ENCODE measurements around the gene GPR32.
"Not testable (repeated sequence)": the region's sequence is repeated elsewhere in the genome, so short reads cannot be mapped to it uniquely, and the experiment has no call there.

Gene GPR32

DNA sequence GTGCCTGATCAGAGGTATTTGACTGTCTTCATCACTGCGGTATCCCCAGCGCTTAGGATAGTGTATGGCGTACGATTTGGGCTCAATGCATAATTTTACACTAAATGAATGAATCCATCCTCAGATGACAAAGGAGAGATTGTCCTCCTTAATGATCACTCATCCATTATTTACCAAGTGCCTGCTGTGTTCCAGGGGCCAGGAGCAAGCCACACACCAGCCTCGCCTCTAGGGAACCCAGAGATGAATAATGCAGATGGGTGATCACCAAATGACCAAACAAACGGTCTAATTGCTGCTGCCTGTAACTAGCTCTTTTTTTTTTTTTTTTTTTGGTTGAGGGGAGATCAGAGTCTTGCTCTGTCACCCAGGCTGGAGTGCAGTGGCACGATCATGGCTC is 5.9 kb upstream of the GPR32 start:
- TF ChIP-seq CTBP1 (IDR thresholded peaks at IDR 0.05; ENCODE audit: borderline replicate concordance), result no peak
- DNase-seq (ENCODE audit: extremely low spot score), result no peak
- ChIA-PET CTCF (interaction anchor here (0.6 to 0.8 kb wide), 2 partner anchors 40 to 75 kb away, joined by 3 to 5 read pairs; no protein-coding TSS in a partner anchor), POLR2A (no interaction called here)

GRCh38 chr19:50766746-50767145 is 3.5 kb upstream of the GPR32 start:
- POLR2A ChIA-PET; DNase-seq (ENCODE audit: extremely low spot score): not testable (repeated sequence)
- CTCF ChIA-PET, result interaction anchor here (0.7 kb wide), 1 partner anchor 508 kb away, joined by 13 read pairs; no protein-coding TSS in a partner anchor

DNA sequence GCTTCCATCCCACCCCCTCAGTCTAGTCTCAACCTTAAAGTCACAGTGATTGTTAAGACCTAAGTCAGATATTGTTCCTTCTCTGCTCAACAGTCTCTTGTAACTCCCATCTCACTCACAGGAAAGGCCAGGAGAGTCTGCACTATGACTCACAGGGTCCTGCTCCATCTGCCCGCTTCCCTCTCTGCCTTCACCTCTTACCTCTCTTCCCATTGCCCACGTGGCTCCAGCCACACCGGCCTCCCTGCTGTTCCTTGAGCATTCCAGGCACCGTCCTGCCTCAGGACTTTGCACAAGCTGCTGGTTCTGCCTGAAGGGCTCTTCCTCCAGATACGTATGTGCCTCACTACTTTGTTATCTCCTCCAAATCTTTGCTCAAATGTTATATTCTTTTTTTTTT is 3.0 kb upstream of the GPR32 start:
- POLR2A ChIA-PET; DNase-seq (ENCODE audit: extremely low spot score): not testable (repeated sequence)
- CTCF ChIA-PET, result interaction anchor here (0.7 kb wide), 1 partner anchor 509 kb away, joined by 13 read pairs; no protein-coding TSS in a partner anchor

- POLR2A ChIA-PET, result no interaction called here
- DNase-seq (ENCODE audit: extremely low spot score), result no peak
- CTCF ChIA-PET, result no interaction called here
- TF ChIP-seq FOXK2 (IDR thresholded peaks at IDR 0.05) (no peak), FOXA1 (IDR thresholded peaks at IDR 0.05) (no peak), BHLHE40 (IDR thresholded peaks at IDR 0.05; ENCODE audit: borderline replicate concordance) (no peak), FOXM1 (IDR thresholded peaks at IDR 0.05; ENCODE audit: borderline replicate concordance) (no peak), HDGF (IDR thresholded peaks at IDR 0.05; ENCODE audit: borderline replicate concordance) (no peak), TARDBP (IDR thresholded peaks at IDR 0.05) (no peak), CTBP1 (IDR thresholded peaks at IDR 0.05; ENCODE audit: borderline replicate concordance) (no peak)
Observed at GRCh38 chr19:50768277-50768676, 2.0 kb upstream of the GPR32 start.

DNA sequence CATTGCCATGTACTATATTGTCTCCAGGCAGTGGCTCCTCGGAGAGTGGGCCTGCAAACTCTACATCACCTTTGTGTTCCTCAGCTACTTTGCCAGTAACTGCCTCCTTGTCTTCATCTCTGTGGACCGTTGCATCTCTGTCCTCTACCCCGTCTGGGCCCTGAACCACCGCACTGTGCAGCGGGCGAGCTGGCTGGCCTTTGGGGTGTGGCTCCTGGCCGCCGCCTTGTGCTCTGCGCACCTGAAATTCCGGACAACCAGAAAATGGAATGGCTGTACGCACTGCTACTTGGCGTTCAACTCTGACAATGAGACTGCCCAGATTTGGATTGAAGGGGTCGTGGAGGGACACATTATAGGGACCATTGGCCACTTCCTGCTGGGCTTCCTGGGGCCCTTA is 624 bp downstream of the GPR32 start:
- TF ChIP-seq NFRKB (IDR thresholded peaks at IDR 0.05), result no peak
- TF ChIP-seq L3MBTL2 (conservative IDR thresholded peaks at IDR 0.05), result no peak
- POLR2A ChIA-PET, result no interaction called here

GRCh38 chr19:50772476-50772875 is 2.2 kb downstream of the GPR32 start:
- TF ChIP-seq ZNF384 (IDR thresholded peaks at IDR 0.05), result no peak
- TF ChIP-seq LEF1 (IDR thresholded peaks at IDR 0.05; ENCODE audit: borderline replicate concordance), result no peak
- no peak for TF ChIP-seq BHLHE40 (IDR thresholded peaks at IDR 0.05; ENCODE audit: borderline replicate concordance)
- no peak for TF ChIP-seq L3MBTL2 (conservative IDR thresholded peaks at IDR 0.05)
- no peak for TF ChIP-seq SUZ12 (IDR thresholded peaks at IDR 0.05)
- TF ChIP-seq TARDBP (IDR thresholded peaks at IDR 0.05), result no peak
- TF ChIP-seq FOXK2 (IDR thresholded peaks at IDR 0.05), result no peak
- no peak for DNase-seq (ENCODE audit: extremely low spot score)
- POLR2A ChIA-PET, result interaction anchor here (0.8 kb wide), 1 partner anchor 97 kb away, joined by 4 read pairs; no protein-coding TSS in a partner anchor
- CTCF ChIA-PET, result no interaction called here

More for the DNA sequence above, 624 bp downstream of the GPR32 start:
- no peak for DNase-seq (ENCODE audit: extremely low spot score)
- CTCF ChIA-PET, result no interaction called here

GRCh38 chr19:50772912-50773311 is 2.6 kb downstream of the GPR32 start:
- CTCF ChIA-PET; DNase-seq (ENCODE audit: extremely low spot score): not testable (repeated sequence)
- POLR2A ChIA-PET, result interaction anchor here (0.8 kb wide), 1 partner anchor 98 kb away, joined by 4 read pairs; no protein-coding TSS in a partner anchor

DNA sequence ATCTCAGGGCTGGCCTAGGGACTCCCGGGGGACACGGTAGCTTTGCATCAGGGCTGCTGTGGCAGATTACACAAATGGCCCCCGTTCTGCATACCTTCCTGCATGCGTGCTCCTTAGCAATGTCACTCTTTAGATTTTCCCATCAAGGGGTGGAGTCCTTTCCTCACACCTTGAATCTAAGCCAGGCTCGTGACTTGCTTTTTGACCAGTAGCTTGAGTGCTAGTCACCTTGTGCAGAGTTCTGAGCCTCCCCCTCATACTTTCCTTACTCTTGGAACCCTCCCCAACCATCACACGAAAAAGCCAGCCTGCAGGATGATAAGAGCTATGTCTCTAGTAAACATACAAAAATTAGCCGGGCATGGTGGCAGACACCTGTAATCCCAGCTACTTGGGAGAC is 3.2 kb downstream of the GPR32 start:
- DNase-seq (ENCODE audit: extremely low spot score); CTCF ChIA-PET: not testable (repeated sequence)
- POLR2A ChIA-PET, result interaction anchor here (1.3 kb wide), 1 partner anchor 31 kb away, joined by 4 read pairs; no protein-coding TSS in a partner anchor

DNA sequence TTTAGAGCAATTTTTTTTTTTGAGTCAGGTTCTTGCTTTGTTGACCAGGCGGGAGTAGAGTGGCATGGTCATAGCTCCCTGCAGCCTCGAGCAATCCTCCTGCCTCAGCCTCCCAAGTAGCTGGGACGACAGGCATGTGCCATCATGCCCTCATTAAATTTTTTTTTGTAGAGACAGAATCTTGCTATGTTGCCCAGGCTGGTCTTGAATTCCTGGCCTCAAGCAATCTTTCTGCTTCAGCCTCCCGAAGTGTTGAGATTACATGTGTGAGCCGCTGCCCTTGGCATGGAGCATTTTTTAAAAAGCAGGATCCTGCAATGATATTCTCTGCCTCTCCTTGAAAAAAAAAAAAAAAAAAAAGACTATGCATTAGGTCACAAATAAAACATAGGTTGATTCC is 5.9 kb downstream of the GPR32 start:
- no peak for DNase-seq (ENCODE audit: extremely low spot score)
- POLR2A ChIA-PET, result no interaction called here
- TF ChIP-seq LEF1 (IDR thresholded peaks at IDR 0.05; ENCODE audit: borderline replicate concordance) (no peak), L3MBTL2 (conservative IDR thresholded peaks at IDR 0.05) (no peak), CTBP1 (IDR thresholded peaks at IDR 0.05; ENCODE audit: borderline replicate concordance) (no peak), SUZ12 (IDR thresholded peaks at IDR 0.05) (no peak), FOXA1 (IDR thresholded peaks at IDR 0.05) (no peak), HDGF (IDR thresholded peaks at IDR 0.05; ENCODE audit: borderline replicate concordance) (no peak), ZNF384 (IDR thresholded peaks at IDR 0.05) (no peak), ARNT (IDR thresholded peaks at IDR 0.05) (no peak), SP1 (IDR thresholded peaks at IDR 0.05) (no peak), NFRKB (IDR thresholded peaks at IDR 0.05) (no peak), PKNOX1 (IDR thresholded peaks at IDR 0.05) (no peak)
- CTCF ChIA-PET, result interaction anchor here (0.6 kb wide), 1 partner anchor 229 kb away, joined by 3 read pairs; no protein-coding TSS in a partner anchor

DNA sequence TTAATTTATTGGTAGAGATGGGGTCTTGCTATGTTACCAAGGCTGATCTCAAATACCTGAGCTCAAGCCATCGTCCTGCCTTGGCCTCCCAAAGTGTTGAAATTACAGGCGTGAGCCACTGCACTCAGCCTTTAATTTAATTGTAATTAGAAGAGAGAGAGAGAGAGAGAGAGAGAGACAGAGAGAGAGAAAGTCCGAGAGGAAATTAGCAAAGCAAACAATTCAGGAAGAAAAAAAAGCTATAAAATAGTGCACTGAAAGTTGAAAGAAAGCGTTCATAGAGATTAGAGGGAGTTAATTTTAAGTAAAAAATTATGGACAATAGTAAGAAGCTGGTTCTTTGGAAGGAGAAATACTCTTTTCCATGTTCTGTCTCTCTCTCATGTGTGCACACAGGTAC is 7.0 kb downstream of the GPR32 start:
- POLR2A ChIA-PET, result interaction anchor here (0.7 kb wide), 1 partner anchor 52 kb away, joined by 3 read pairs; no protein-coding TSS in a partner anchor
- CTCF ChIA-PET, result interaction anchor here (0.8 to 1.2 kb wide), 2 partner anchors 240 to 401 kb away, joined by 3 to 6 read pairs; partner anchors contain the start of gene NR1H2
- TF ChIP-seq SP1 (IDR thresholded peaks at IDR 0.05), result no peak
- no peak for TF ChIP-seq PKNOX1 (IDR thresholded peaks at IDR 0.05)
- no peak for TF ChIP-seq BHLHE40 (IDR thresholded peaks at IDR 0.05; ENCODE audit: borderline replicate concordance)

More for the DNA sequence above, 7.0 kb downstream of the GPR32 start:
- no peak for DNase-seq (ENCODE audit: extremely low spot score)

All from HEK293T (cell line).